Osteocyte (in vitro differentiated cells): ENCODE measurements around the gene ACMSD. TPM values are rescaled to one million over a fixed set of nuclear protein-coding genes. Genes with fewer than 3 reads are reported as not detected.
"Not testable (repeated sequence)": the region's sequence is repeated elsewhere in the genome, so short reads cannot be mapped to it uniquely, and the experiment has no call there.

ENCODE experiments used
- DNase-seq: peaks from one replicate; pipeline ENCODE4 v3.0.0; 2021; ENCODE audit warnings: mixed read lengths; ENCODE audit not compliant: unreplicated experiment; ENCODE audit errors: extremely low spot score
- H3K27ac Mint-ChIP-seq: one replicate; pipeline ENCODE4 v1.8.0; 2021; ENCODE audit warnings: mild to moderate bottlenecking, mixed read lengths; ENCODE audit not compliant: unreplicated experiment
- H3K27me3 Mint-ChIP-seq: one replicate; pipeline ENCODE4 v1.8.0; 2021; ENCODE audit warnings: mixed read lengths; ENCODE audit not compliant: unreplicated experiment
- H3K36me3 Mint-ChIP-seq: one replicate; pipeline ENCODE4 v1.8.0; 2021; ENCODE audit warnings: mixed read lengths; ENCODE audit not compliant: unreplicated experiment
- H3K4me1 Mint-ChIP-seq: one replicate; pipeline ENCODE4 v1.8.0; 2021; ENCODE audit warnings: mixed read lengths; ENCODE audit not compliant: unreplicated experiment
- H3K4me3 Mint-ChIP-seq: one replicate; pipeline ENCODE4 v1.8.0; 2021; ENCODE audit warnings: mild to moderate bottlenecking, moderate library complexity, mixed read lengths; ENCODE audit not compliant: unreplicated experiment
- H3K9me3 Mint-ChIP-seq: one replicate; pipeline ENCODE4 v1.8.0; 2021; ENCODE audit warnings: mixed read lengths; ENCODE audit not compliant: unreplicated experiment
- CTCF ChIP-seq: fragments of 200-600 bp; sonication (generic); IDR thresholded peaks from 2 replicates; pipeline ENCODE4 v1.5.0; 2021; ENCODE audit warnings: antibody characterized with exemption, mild to moderate bottlenecking, moderate library complexity
- total RNA-seq: library from RNA; stranded (reverse); gene quantifications from 2 replicates; pipeline ENCODE4 v1.2.1, GENCODE V29; 2021

Gene ACMSD
- total RNA-seq, 1 donor from 2014 or later, result not detected

GRCh38 chr2:134818321-134818720, 20.1 kb upstream of the ACMSD start:
- Mint-ChIP-seq H3K36me3 (no peaks in the 10 kb centered on the region), H3K4me3 (no peak overlapping the region), H3K9me3 (no peaks in the 10 kb centered on the region), H3K27ac (no peak overlapping the region), H3K27me3 (no peaks in the 10 kb centered on the region), H3K4me1 (no peaks in the 10 kb centered on the region)
- no peak for DNase-seq
- TF ChIP-seq CTCF, result no peak

GRCh38 chr2:134819334-134819733, 19.1 kb upstream of the ACMSD start:
- no peak overlapping the region for H3K4me3 Mint-ChIP-seq
- H3K27me3 Mint-ChIP-seq, result no peaks in the 10 kb centered on the region
- H3K27ac Mint-ChIP-seq, result no peak overlapping the region
- H3K36me3 Mint-ChIP-seq, result no peaks in the 10 kb centered on the region
- no peaks in the 10 kb centered on the region for H3K4me1 Mint-ChIP-seq
- no peaks in the 10 kb centered on the region for H3K9me3 Mint-ChIP-seq
- no peak for TF ChIP-seq CTCF
- DNase-seq, result no peak

GRCh38 chr2:134823431-134823830, 15.0 kb upstream of the ACMSD start:
- H3K36me3 Mint-ChIP-seq, result no peaks in the 10 kb centered on the region

GRCh38 chr2:134823832-134824231, 14.6 kb upstream of the ACMSD start:
- H3K36me3 Mint-ChIP-seq, result no peaks in the 10 kb centered on the region
- no peak overlapping the region for H3K27ac Mint-ChIP-seq
- no peaks in the 10 kb centered on the region for H3K9me3 Mint-ChIP-seq
- H3K27me3 Mint-ChIP-seq, result no peaks in the 10 kb centered on the region
- H3K4me1 Mint-ChIP-seq, result no peaks in the 10 kb centered on the region
- no peak for TF ChIP-seq CTCF
- H3K4me3 Mint-ChIP-seq, result no peak overlapping the region
- DNase-seq, result no peak

More at GRCh38 chr2:134823431-134823830, 15.0 kb upstream of the ACMSD start:
- no peak for DNase-seq
- Mint-ChIP-seq H3K9me3 (no peaks in the 10 kb centered on the region), H3K27ac (no peak overlapping the region), H3K4me3 (no peak overlapping the region), H3K27me3 (no peaks in the 10 kb centered on the region), H3K4me1 (no peaks in the 10 kb centered on the region)
- no peak for TF ChIP-seq CTCF

- H3K4me1 Mint-ChIP-seq, H3K36me3 Mint-ChIP-seq, H3K9me3 Mint-ChIP-seq, H3K27me3 Mint-ChIP-seq, DNase-seq, H3K4me3 Mint-ChIP-seq, H3K27ac Mint-ChIP-seq: not testable (repeated sequence)
Measured at GRCh38 chr2:134825716-134826115, 12.7 kb upstream of the ACMSD start.

GRCh38 chr2:134835471-134835870, 2.9 kb upstream of the ACMSD start:
- Mint-ChIP-seq H3K4me1 (peaks cover 7% of the 10 kb centered on the region), H3K4me3 (no peak overlapping the region), H3K27me3 (peaks cover 2% of the 10 kb centered on the region), H3K27ac (no peak overlapping the region), H3K9me3 (peaks cover 14% of the 10 kb centered on the region), H3K36me3 (no peaks in the 10 kb centered on the region)
- no peak for DNase-seq
- no peak for TF ChIP-seq CTCF
